Endothelial cell of umbilical vein (primary cell): ENCODE data around the gene ZNF648. TPM values are rescaled to one million over a fixed set of nuclear protein-coding genes. Genes with fewer than 3 reads are reported as not detected.

Experiments
- BruUV-seq: library from RNA; stranded (reverse); fragments of 400-500 nt; replicated peaks from 2 replicates; lab custom pipeline; 2021; lab: Mats Ljungman, UMichigan
- CTCF ChIA-PET: fragments of 300-600, 350-600 bp; sonication (Branson Sonifier 250); formaldehyde crosslinking; loops from one replicate; lab custom pipeline; 2021; ENCODE audit warnings: antibody characterized with exemption, inconsistent platforms; lab: Charles Lee
- POLR2A ChIA-PET: fragments of 300-600, 350-600 bp; sonication (Branson Sonifier 250); formaldehyde crosslinking; loops from one replicate; lab custom pipeline; 2021; ENCODE audit warnings: antibody characterized with exemption, inconsistent platforms; lab: Charles Lee
- DNase-seq: peaks from one replicate; pipeline ENCODE4 v3.0.0-alpha.2; 2011; ENCODE audit warnings: low read depth, low spot score
- FAIRE-seq: peaks from 2 replicates; lab custom pipeline; 2011; peaks lifted over from hg19 to GRCh38; lab: Jason Lieb, UNC
- H2AFZ ChIP-seq: 2 replicates; pipeline ENCODE4 v1.6.0; 2012; ENCODE audit warnings: low read depth, low read length, control low read depth, inconsistent platforms
- H3K27ac ChIP-seq: 2 replicates; pipeline ENCODE4 v1.5.1; 2011; ENCODE audit warnings: low read depth, mild to moderate bottlenecking, control low read depth, low read length, moderate library complexity; ENCODE audit not compliant: insufficient read depth
- H3K27me3 ChIP-seq, 2 experiments: 2 replicates each; pipeline versions ENCODE4 v1.6.0 to v1.6.1; 2011; ENCODE audit warnings: low read length in 2 of 2, mixed read lengths in 1 of 2; ENCODE audit not compliant: control insufficient read depth in 2 of 2, insufficient read depth in 2 of 2
- H3K36me3 ChIP-seq, 2 experiments: 2 replicates in 1 of 2; 3 replicates in 1 of 2; pipeline ENCODE4 v1.5.1; 2011; ENCODE audit warnings: low read length in 2 of 2, mild to moderate bottlenecking in 1 of 2, moderate library complexity in 1 of 2; ENCODE audit not compliant: control insufficient read depth in 2 of 2, insufficient read depth in 2 of 2; ENCODE audit errors: extremely low read depth in 1 of 2
- H3K4me1 ChIP-seq: 3 replicates; pipeline ENCODE4 v1.5.1; 2011; ENCODE audit warnings: mild to moderate bottlenecking, low read length; ENCODE audit not compliant: control insufficient read depth, insufficient read depth; ENCODE audit errors: extremely low read depth
- H3K4me2 ChIP-seq: 2 replicates; pipeline ENCODE4 v1.6.1; 2011; ENCODE audit warnings: low read length, control low read depth, mixed read lengths; ENCODE audit not compliant: insufficient read depth
- H3K4me3 ChIP-seq, 3 experiments: fragments of 200-600 bp in 1 of 3; sonication (generic), shearing (Covaris generic) in 1 of 3; replicated peaks in 1 of 3; 2 replicates each; pipeline ENCODE4 v1.5.1; 2011 to 2016; ENCODE audit warnings: control low read depth in 3 of 3, low read length in 3 of 3, mild to moderate bottlenecking in 2 of 3, inconsistent platforms in 1 of 3, low read depth in 1 of 3, moderate library complexity in 1 of 3; ENCODE audit not compliant: insufficient read depth in 1 of 3
- H3K79me2 ChIP-seq: 2 replicates; pipeline ENCODE4 v1.6.0; 2012; ENCODE audit warnings: low read length, inconsistent platforms; ENCODE audit not compliant: control insufficient read depth, insufficient read depth
- H3K9ac ChIP-seq: replicated peaks from 2 replicates; pipeline ENCODE3; 2011; ENCODE audit warnings: low read length, control low read depth; ENCODE audit not compliant: insufficient read depth; ENCODE audit errors: extremely low read depth
- H3K9me1 ChIP-seq: replicated peaks from 3 replicates; pipeline ENCODE4 v1.6.0; 2011; ENCODE audit warnings: mild to moderate bottlenecking, low read length; ENCODE audit not compliant: control insufficient read depth, insufficient read depth; ENCODE audit errors: extremely low read depth
- H3K9me3 ChIP-seq: replicated peaks from 2 replicates; pipeline ENCODE4 v1.5.1; 2012; ENCODE audit warnings: low read length, inconsistent platforms; ENCODE audit not compliant: control insufficient read depth, insufficient read depth
- H4K20me1 ChIP-seq: replicated peaks from 2 replicates; pipeline ENCODE3; 2011; ENCODE audit warnings: mild to moderate bottlenecking, low read length; ENCODE audit not compliant: control insufficient read depth, insufficient read depth; ENCODE audit errors: extremely low read depth
- EZH2 ChIP-seq: IDR thresholded peaks from 2 replicates; pipeline ENCODE4 v1.6.1; 2012; ENCODE audit warnings: borderline replicate concordance, low read depth, mild to moderate bottlenecking, moderate library complexity, low read length, inconsistent platforms; ENCODE audit not compliant: severe bottlenecking
- FOS ChIP-seq: IDR thresholded peaks from 2 replicates; pipeline ENCODE4 v1.6.1; 2011; ENCODE audit warnings: mild to moderate bottlenecking, low read length, moderate library complexity, borderline replicate concordance; ENCODE audit not compliant: insufficient read depth
- GATA2 ChIP-seq: IDR thresholded peaks from 2 replicates; pipeline ENCODE4 v1.7.0; 2011; ENCODE audit warnings: low read depth, mild to moderate bottlenecking, moderate library complexity, mixed read lengths, low read length; ENCODE audit not compliant: insufficient read length, insufficient read depth
- JUN ChIP-seq: IDR thresholded peaks from 2 replicates; pipeline ENCODE4 v1.6.1; 2011; ENCODE audit warnings: borderline replicate concordance, low read depth; ENCODE audit not compliant: insufficient read length, insufficient read depth
- MYC ChIP-seq: IDR thresholded peaks from one replicate; pipeline ENCODE4 v1.6.1; 2011; ENCODE audit warnings: mild to moderate bottlenecking, low read depth, low read length
- POLR2A ChIP-seq: IDR thresholded peaks from 2 replicates; pipeline ENCODE4 v1.6.1; 2012; ENCODE audit warnings: low read depth, mild to moderate bottlenecking, control low read depth, low read length
- POLR2AphosphoS5 ChIP-seq: IDR thresholded peaks from 2 replicates; pipeline ENCODE4 v1.6.1; 2012; ENCODE audit warnings: low read depth, mild to moderate bottlenecking, control low read depth, low read length, moderate library complexity; ENCODE audit not compliant: insufficient read depth
- dilution Hi-C: fragments of 300-500 bp; cut with MboI; formaldehyde crosslinking; loops from one replicate; pipeline ENCODE4 v1.15.0; 2019; ENCODE audit warnings: low sequenced_read_pairs; ENCODE audit not compliant: extremely low pct_ligation_motif_present
- intact Hi-C: fragments of 100-400 bp; cut with micrococcal nuclease; formaldehyde crosslinking; loops from one replicate; pipeline ENCODE4 v1.10.0; 2022
- polyA plus RNA-seq, 4 experiments: library from polyadenylated mRNA; depleted of rRNA in 3 of 4; stranded (reverse) in 3 of 4; unstranded in 1 of 4; fragments of >200 nt; gene quantifications; 2 replicates each; pipeline versions ENCODE4 v1.2.1 to v1.2.3, GENCODE V29; 2011 to 2012; ENCODE audit warnings: missing spikeins in 1 of 4
- total RNA-seq: library from RNA; stranded (reverse); gene quantifications from 2 replicates; pipeline ENCODE4 v1.2.3, GENCODE V29; 2021
- TF ChIP-seq, protein P1 (sequence below), 2 donors: IDR thresholded peaks; 1 replicate in 1 of 2; 2 replicates in 1 of 2; pipeline ENCODE4 v1.5.1; 2011; ENCODE audit warnings: low read length in 2 of 2, mild to moderate bottlenecking in 2 of 2, moderate library complexity in 2 of 2, control low read depth in 1 of 2, inconsistent platforms in 1 of 2, low read depth in 1 of 2; ENCODE audit not compliant: insufficient read depth in 1 of 2; ENCODE audit errors: extremely low read depth in 1 of 2
- TF ChIP-seq, protein P2 (sequence below): IDR thresholded peaks from 2 replicates; pipeline ENCODE4 v1.6.1; 2011; ENCODE audit not compliant: insufficient read depth, insufficient read length

Gene ZNF648
- total and polyA plus RNA-seq, 2 donors (not counting 3 experiments of a cell fraction or from before 2014, with no cell fraction given), result not detected

DNA sequence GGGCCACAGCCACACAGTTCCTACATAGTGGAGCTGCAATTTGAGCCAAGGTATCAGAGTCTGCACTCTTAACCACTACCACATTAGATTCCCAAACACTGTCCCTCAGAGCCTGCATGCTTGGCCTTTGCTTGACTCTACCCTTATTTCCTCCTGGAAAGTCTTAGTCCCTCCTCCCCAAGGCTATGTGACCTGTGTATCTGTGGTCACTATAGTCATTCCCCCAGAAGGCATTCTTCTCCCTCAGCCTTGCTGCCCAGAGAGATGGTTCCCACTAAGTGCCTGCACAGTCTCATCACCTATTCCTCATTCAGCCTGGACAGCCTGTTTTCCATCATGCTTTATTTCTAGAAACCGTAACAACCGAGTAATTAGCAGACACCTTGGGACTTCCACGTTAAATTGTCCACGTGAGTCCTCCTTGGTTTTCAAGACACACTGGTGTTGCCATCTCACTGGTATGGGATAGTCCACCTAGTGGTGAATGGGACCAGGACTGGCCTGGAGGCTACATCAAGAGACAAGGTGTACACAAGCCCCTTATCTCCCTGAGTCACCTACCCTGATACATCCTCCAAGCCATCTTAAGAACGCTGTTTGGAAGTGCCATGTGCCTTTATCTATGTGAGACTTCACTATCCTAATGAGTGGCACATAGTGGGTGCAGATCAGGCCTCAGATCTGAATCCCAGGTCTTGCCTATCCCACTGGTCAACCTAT lies 3.8 kb upstream of the ZNF648 start:
- no peaks in the 10 kb centered on the region for H3K9me1 ChIP-seq
- FAIRE-seq (no peak), DNase-seq (no peak)
- H2AFZ ChIP-seq, result no peak overlapping the region
- no peaks in the 10 kb centered on the region for H3K27me3 ChIP-seq
- no TSS peak for BruUV-seq
- CTCF ChIA-PET, result interaction anchor here (1.3 to 1.7 kb wide), 2 partner anchors 11 to 16 kb away, joined by 3 to 4 read pairs; no protein-coding TSS in a partner anchor
- no peak overlapping the region for H3K4me3 ChIP-seq
- POLR2A ChIA-PET, result no interaction called here
- TF ChIP-seq POLR2A (no peak), JUN (no peak)
- no peaks in the 10 kb centered on the region for H3K9me3 ChIP-seq
- no peak overlapping the region for H3K9ac ChIP-seq
- no peak overlapping the region for H3K27ac ChIP-seq
- no peaks in the 10 kb centered on the region for H4K20me1 ChIP-seq
- H3K4me1 ChIP-seq, result no peaks in the 10 kb centered on the region
- no peak overlapping the region for H3K4me2 ChIP-seq
- intact Hi-C loops (no loop called here), dilution Hi-C loops (no loop called here)
- H3K36me3 ChIP-seq, result no peaks in the 10 kb centered on the region
- H3K79me2 ChIP-seq, result no peaks in the 10 kb centered on the region

DNA sequence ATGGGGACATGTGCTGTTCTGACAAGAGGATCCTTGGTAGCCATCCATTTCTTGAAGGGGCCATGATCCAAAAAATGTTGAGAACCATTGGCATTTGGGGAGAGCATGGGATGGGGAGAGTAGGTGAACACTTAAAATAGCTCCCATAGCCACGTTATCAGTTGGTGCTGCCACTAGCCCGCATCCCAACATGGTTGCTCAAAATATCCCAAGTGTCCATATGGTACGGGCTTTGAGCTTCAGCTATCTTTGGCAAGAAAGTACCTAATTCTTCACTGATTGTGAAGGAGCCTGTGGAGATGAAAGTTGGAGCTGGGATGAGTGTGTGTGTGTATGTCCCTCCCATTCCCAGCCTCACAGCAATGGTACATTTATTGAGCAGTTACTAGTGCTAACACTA lies 3.1 kb upstream of the ZNF648 start:
- FAIRE-seq (no peak), DNase-seq (no peak)
- Histone ChIP-seq H3K9me3 (no peaks in the 10 kb centered on the region), H4K20me1 (no peaks in the 10 kb centered on the region), H2AFZ (no peak overlapping the region), H3K36me3 (no peaks in the 10 kb centered on the region), H3K27ac (no peak overlapping the region), H3K4me1 (no peaks in the 10 kb centered on the region), H3K4me2 (no peak overlapping the region), H3K9me1 (no peaks in the 10 kb centered on the region), H3K27me3 (no peaks in the 10 kb centered on the region), H3K79me2 (no peaks in the 10 kb centered on the region), H3K9ac (no peak overlapping the region), H3K4me3 (no peak overlapping the region)
- no TSS peak for BruUV-seq
- ChIA-PET POLR2A (no interaction called here), CTCF (interaction anchor here (1.3 to 1.7 kb wide), 2 partner anchors 10 to 16 kb away, joined by 3 to 4 read pairs; no protein-coding TSS in a partner anchor)
- intact Hi-C loops (no loop called here), dilution Hi-C loops (no loop called here)
- TF ChIP-seq, protein P1, sequence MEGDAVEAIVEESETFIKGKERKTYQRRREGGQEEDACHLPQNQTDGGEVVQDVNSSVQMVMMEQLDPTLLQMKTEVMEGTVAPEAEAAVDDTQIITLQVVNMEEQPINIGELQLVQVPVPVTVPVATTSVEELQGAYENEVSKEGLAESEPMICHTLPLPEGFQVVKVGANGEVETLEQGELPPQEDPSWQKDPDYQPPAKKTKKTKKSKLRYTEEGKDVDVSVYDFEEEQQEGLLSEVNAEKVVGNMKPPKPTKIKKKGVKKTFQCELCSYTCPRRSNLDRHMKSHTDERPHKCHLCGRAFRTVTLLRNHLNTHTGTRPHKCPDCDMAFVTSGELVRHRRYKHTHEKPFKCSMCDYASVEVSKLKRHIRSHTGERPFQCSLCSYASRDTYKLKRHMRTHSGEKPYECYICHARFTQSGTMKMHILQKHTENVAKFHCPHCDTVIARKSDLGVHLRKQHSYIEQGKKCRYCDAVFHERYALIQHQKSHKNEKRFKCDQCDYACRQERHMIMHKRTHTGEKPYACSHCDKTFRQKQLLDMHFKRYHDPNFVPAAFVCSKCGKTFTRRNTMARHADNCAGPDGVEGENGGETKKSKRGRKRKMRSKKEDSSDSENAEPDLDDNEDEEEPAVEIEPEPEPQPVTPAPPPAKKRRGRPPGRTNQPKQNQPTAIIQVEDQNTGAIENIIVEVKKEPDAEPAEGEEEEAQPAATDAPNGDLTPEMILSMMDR (IDR thresholded peaks at IDR 0.05; ENCODE audit: extremely low read depth in 1 of 2, insufficient read depth in 1 of 2, low read depth in 1 of 2, low read length in 2 of 2), result no peak
- TF ChIP-seq JUN, result no peak
- no peak for TF ChIP-seq FOS
- TF ChIP-seq EZH2, result no peak
- no peak for TF ChIP-seq POLR2AphosphoS5
- no peak for TF ChIP-seq GATA2
- TF ChIP-seq POLR2A, result no peak
- TF ChIP-seq, protein P2, sequence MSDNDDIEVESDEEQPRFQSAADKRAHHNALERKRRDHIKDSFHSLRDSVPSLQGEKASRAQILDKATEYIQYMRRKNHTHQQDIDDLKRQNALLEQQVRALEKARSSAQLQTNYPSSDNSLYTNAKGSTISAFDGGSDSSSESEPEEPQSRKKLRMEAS, result no peak
- TF ChIP-seq MYC, result no peak
